Kidney epithelial cell (primary cell): ENCODE results near the gene SRGAP3. TPM values are rescaled to one million over a fixed set of nuclear protein-coding genes. Genes with fewer than 3 reads are reported as not detected.

Source experiments
- DNase-seq: peaks from one replicate; pipeline ENCODE4 v3.0.0-alpha.2; 2010; ENCODE audit warnings: low read depth
- H3K27me3 ChIP-seq: 2 replicates; pipeline ENCODE4 v1.6.0; 2011; ENCODE audit warnings: low read length; ENCODE audit not compliant: control insufficient read depth, insufficient read depth
- H3K36me3 ChIP-seq: 2 replicates; pipeline ENCODE4 v1.5.1; 2011; ENCODE audit warnings: low read length; ENCODE audit not compliant: control insufficient read depth, insufficient read depth
- H3K4me3 ChIP-seq: 2 replicates; pipeline ENCODE4 v1.5.1; 2011; ENCODE audit warnings: low read depth, mild to moderate bottlenecking, control low read depth, low read length
- CTCF ChIP-seq: IDR thresholded peaks from 2 replicates; pipeline ENCODE4 v1.5.1; 2011; ENCODE audit warnings: mild to moderate bottlenecking, moderate library complexity, low read length, control low read depth, inconsistent platforms; ENCODE audit not compliant: insufficient read depth, poor library complexity, severe bottlenecking
- total RNA-seq: library from RNA; depleted of rRNA; stranded (reverse); fragments of >200 nt; gene quantifications from 2 replicates; pipeline ENCODE4 v1.2.3, GENCODE V29; 2015

SRGAP3 gene
- total RNA-seq, 1 donor from 2014 or later = 4.9 TPM

GRCh38 chr3:9233814-9234600, 15.4 kb downstream of the SRGAP3 start:
- no peak overlapping the region for H3K4me3 ChIP-seq
- no peaks in the 10 kb centered on the region for H3K27me3 ChIP-seq
- H3K36me3 ChIP-seq = no peaks in the 10 kb centered on the region
- DNase-seq = no peak
- no peak for TF ChIP-seq CTCF

GRCh38 chr3:9233101-9233500, 16.3 kb downstream of the SRGAP3 start:
- no peak for DNase-seq
- Histone ChIP-seq H3K4me3 (no peak overlapping the region), H3K27me3 (no peaks in the 10 kb centered on the region), H3K36me3 (no peaks in the 10 kb centered on the region)
- no peak for TF ChIP-seq CTCF

- Histone ChIP-seq H3K36me3 (no peaks in the 10 kb centered on the region), H3K4me3 (no peak overlapping the region), H3K27me3 (no peaks in the 10 kb centered on the region)
- no peak for DNase-seq
- no peak for TF ChIP-seq CTCF
These were observed 17.5 kb downstream of the SRGAP3 start for GRCh38 chr3:9231937-9232336.

GRCh38 chr3:9231471-9231870, 18.0 kb downstream of the SRGAP3 start:
- no peak for DNase-seq
- no peaks in the 10 kb centered on the region for H3K36me3 ChIP-seq
- no peak for TF ChIP-seq CTCF
- H3K4me3 ChIP-seq = no peak overlapping the region
- H3K27me3 ChIP-seq = no peaks in the 10 kb centered on the region

- Histone ChIP-seq H3K27me3 (no peaks in the 10 kb centered on the region), H3K36me3 (no peaks in the 10 kb centered on the region), H3K4me3 (no peak overlapping the region)
- TF ChIP-seq CTCF = no peak
- DNase-seq = no peak
These were observed 18.4 kb downstream of the SRGAP3 start for GRCh38 chr3:9231006-9231405.

- H3K36me3 ChIP-seq = no peaks in the 10 kb centered on the region
- TF ChIP-seq CTCF = no peak
- DNase-seq = no peak
- no peaks in the 10 kb centered on the region for H3K27me3 ChIP-seq
- no peak overlapping the region for H3K4me3 ChIP-seq
These were observed 18.9 kb downstream of the SRGAP3 start for GRCh38 chr3:9230596-9230995.
